Skin of body (tissue), 2 donors: ENCODE measurements around the gene HOXB3. TPM values are rescaled to one million over a fixed set of nuclear protein-coding genes. Genes with fewer than 3 reads are reported as not detected.

Experiments
- DNase-seq: peaks from one replicate; lab custom pipeline; 2025; lab: John Stamatoyannopoulos, UW
- total RNA-seq: library from RNA; depleted of rRNA; stranded (reverse); fragments of >200 nt; gene quantifications from one replicate; pipeline ENCODE4 v1.2.3, GENCODE V29; 2014

Gene HOXB3
- total RNA-seq, 1 donor from 2014 or later: 8.4 TPM

- no peak for DNase-seq
Observed at GRCh38 chr17:48588528-48588927, 1.5 kb downstream of the HOXB3 start.

- no peak for DNase-seq
Observed at GRCh38 chr17:48588074-48588415, 2.0 kb downstream of the HOXB3 start.

GRCh38 chr17:48587276-48588073 lies 2.6 kb downstream of the HOXB3 start:
- DNase-seq: no peak

GRCh38 chr17:48586355-48587258 lies 3.4 kb downstream of the HOXB3 start:
- no peak for DNase-seq

GRCh38 chr17:48584223-48584741 lies 5.8 kb downstream of the HOXB3 start:
- no peak for DNase-seq

GRCh38 chr17:48583708-48584222 lies 6.3 kb downstream of the HOXB3 start:
- DNase-seq: no peak

- no peak for DNase-seq
Observed at GRCh38 chr17:48582750-48583069, 7.3 kb downstream of the HOXB3 start.

GRCh38 chr17:48579760-48580554 lies 10.1 kb downstream of the HOXB3 start:
- DNase-seq: no peak

- DNase-seq: no peak
Observed at GRCh38 chr17:48579471-48579759, 10.6 kb downstream of the HOXB3 start.

GRCh38 chr17:48578616-48579470 lies 11.2 kb downstream of the HOXB3 start:
- no peak for DNase-seq

GRCh38 chr17:48577946-48578615 lies 12.0 kb downstream of the HOXB3 start, which contains the start of gene HOXB4:
Gene HOXB4, minus strand, starts transcription at chr17:48578350. Its CDS starts 31 bp downstream, at chr17:48578319.
- DNase-seq: peak; percentile 71

GRCh38 chr17:48577330-48577945 lies 12.6 kb downstream of the HOXB3 start:
- DNase-seq: no peak

- no peak for DNase-seq
Observed at GRCh38 chr17:48576479-48577309, 13.3 kb downstream of the HOXB3 start.

- no peak for DNase-seq
Observed at GRCh38 chr17:48575673-48576478, 14.2 kb downstream of the HOXB3 start.

- DNase-seq: no peak
Observed at GRCh38 chr17:48575066-48575582, 14.9 kb downstream of the HOXB3 start.

- no peak for DNase-seq
Observed at GRCh38 chr17:48574505-48575065, 15.5 kb downstream of the HOXB3 start.

GRCh38 chr17:48571826-48572417 lies 18.1 kb downstream of the HOXB3 start:
- DNase-seq: no peak
